Measurements from ENCODE around the gene MARS2.

DNA sequence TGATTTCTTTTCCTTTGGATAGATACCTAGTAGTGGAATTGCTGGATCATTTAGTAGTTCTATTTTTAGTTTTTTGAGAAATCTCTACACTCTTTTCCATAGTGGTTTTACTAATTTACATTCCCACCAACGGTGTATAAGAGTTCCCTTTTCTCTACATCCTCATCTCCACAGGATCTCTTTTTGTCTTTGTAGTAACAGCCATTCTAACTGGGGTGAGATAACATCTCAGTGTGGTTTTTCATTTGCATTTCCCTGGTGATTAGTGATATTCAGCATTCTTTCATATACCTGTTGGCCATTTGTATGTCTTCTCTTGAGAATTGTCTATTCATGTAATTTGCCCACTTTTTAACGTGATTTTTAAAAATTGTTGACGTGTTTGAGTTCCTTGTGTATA lies 43.5 kb upstream of the MARS2 start:
- TF ChIP-seq POLR2A (IDR thresholded peaks at IDR 0.05): no peak
- no peak for TF ChIP-seq POLR2AphosphoS5 (IDR thresholded peaks at IDR 0.05)

Measured in prostate gland (tissue), 1 donor.